NOMO-1 treated with dmso at 0.1 percent for 144 hours (cell line): Measurements from ENCODE around the gene IDS.
A peak's percentile ranks its signal among the peaks of the same experiment; 100 is the strongest.
"Not testable (repeated sequence)": the region's sequence is repeated elsewhere in the genome, so short reads cannot be mapped to it uniquely, and the experiment has no call there.

Source experiments
- DNase-seq: peaks from one replicate; lab custom pipeline; 2025; ENCODE audit not compliant: unreplicated experiment; lab: John Stamatoyannopoulos, UW

Gene IDS

DNA sequence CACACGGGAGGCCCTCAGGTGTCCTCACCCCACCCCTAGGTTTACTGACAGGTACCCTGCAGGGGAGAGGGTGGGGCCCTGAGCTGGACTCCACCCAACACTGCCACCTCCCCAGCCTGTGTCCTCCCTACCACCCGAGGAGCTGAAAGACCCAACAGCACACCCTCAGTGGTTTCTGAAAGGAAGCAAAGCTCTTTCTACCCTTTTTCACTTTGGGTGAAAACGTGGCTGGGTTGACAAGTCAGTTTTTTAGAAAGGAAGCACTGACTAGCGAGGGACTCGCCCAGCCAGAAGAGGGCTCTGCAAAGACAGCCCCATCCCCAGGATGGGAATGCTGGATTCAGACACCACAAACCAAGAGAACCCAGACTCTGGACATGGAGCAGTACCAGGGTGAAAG is 2.2 kb downstream of the IDS start:
- not testable (repeated sequence) for DNase-seq

DNA sequence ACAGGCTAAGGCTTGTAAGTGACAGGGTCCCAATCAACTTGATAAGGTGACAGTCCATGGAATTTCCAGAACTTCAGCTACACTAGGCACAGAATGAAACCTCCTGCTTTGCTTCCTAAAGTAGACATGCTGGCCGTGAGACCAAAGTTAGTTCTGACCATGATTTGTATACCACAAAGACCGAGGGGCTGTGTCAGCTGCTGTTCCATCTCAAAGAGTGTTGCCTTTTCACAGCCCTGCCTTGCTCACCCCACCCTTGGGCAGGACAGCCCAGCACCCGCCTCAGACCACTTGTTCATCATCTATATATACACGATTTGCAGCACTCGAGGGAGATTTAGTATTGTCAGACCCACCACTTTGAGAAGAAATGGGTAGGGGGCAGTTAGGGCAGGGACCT is 5.3 kb downstream of the IDS start:
- no peak for DNase-seq

DNA sequence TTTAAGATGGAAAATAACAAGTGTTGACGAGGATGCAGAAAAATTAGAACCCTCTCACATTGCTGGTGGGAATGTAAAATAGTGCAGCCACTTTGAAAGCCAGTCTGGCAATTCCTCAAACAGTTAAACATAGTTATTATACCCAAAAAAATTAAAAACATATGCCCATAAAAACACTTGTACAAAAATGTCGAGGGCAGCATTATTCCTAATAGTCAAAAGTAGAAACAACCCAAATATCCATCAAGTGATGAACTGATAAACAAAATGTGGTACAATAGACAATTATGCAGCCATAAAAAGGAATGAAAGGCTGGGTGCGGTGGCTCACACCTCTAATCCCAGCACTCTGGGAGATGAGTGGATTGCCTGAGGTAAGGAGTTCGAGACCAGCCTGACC is 6.3 kb downstream of the IDS start:
- no peak for DNase-seq

DNA sequence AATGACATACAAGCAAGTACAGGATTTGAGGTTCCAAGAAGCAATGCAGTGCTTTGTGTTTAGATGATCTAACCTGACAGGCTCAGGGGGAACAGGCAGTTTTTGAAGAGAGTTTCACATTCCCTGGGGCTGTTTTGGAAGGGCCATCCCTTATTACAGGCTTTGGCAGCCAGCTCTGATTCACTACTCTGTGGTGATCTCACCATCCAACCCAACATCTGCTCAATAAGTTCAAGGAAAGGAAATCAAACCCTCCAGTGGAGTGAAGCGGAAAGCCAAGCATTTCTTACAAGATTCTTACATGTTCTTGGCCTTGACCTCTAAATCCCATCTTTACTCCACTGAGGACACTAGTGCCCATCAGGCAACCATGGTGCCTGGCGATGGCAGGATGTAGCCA is 7.5 kb downstream of the IDS start:
- no peak for DNase-seq

DNA sequence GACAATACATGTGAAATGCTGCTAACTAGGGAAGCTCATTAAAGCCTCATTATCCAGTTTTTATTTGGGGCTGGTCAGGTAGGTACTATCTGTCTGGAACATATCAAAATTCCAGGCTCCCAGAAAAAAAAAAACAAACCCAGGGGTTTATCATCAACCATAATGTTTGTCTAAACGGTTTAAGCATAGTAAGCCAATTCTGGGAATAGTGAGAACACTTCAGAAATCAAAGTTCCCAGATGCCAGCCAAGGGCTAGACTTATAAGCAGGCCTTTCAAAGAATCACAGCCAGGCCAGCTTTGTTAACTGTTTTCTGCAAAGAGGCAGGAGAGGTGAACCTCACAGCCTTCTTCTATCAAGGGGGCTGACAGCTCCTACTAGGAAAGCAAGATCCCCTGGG is 8.1 kb downstream of the IDS start:
- no peak for DNase-seq

DNA sequence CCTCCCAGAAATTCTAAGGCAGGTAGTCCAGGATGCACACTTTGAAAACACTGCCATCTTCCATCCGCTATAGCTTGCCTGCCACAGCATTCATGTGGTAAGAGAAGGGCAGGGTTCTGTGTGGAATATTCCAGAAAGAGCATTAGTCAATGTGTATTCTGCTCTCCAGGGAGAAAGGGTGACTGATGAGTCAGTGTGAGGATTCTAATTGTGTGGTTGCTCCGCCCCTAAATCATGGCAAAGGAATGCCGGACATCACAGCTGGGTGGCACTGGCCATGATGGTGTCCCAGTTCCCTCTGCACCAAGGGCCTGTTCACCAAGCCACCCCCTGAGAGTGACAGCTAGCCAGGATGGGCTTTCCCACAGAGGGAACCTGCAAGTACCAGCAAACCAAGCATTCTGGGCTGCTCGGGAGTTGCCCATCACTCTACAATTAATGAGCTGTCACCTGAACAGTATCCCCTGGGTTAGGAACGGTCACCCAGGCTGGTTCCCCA is 9.5 kb downstream of the IDS start:
- no peak for DNase-seq

DNA sequence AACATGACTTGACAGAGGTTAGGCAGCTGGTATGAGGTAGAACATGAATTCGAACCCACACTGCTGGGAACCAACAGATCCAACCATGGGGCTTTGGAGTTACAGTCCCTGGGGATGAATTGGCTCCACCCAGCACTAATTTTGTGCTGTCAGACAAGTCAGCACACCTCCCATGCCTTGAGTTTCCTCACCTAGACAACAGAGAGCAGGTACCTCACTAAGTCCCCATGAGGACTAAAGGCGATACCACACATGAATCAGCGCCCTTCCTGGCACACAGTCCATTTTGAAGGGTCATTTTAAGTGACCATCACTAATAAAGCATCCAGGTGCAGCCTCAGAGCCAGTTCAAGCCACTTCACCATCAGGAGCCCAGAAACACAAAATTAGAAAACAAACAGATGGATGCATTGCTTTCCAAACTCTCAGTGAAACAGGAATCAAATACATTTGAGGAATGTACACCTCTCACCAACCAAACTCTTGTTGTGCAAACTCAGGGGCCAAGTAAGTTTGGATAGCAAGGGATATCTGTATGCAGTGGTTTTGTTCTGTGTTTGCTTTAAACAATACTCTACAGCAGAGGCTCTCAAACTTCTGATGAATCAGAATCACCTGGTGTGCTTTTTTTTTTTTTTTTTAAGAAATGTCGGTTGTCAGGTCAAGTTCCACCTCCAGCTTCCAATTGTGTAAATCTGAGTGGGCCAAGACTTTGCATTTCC is 10.1 kb downstream of the IDS start:
- DNase-seq: no peak

DNA sequence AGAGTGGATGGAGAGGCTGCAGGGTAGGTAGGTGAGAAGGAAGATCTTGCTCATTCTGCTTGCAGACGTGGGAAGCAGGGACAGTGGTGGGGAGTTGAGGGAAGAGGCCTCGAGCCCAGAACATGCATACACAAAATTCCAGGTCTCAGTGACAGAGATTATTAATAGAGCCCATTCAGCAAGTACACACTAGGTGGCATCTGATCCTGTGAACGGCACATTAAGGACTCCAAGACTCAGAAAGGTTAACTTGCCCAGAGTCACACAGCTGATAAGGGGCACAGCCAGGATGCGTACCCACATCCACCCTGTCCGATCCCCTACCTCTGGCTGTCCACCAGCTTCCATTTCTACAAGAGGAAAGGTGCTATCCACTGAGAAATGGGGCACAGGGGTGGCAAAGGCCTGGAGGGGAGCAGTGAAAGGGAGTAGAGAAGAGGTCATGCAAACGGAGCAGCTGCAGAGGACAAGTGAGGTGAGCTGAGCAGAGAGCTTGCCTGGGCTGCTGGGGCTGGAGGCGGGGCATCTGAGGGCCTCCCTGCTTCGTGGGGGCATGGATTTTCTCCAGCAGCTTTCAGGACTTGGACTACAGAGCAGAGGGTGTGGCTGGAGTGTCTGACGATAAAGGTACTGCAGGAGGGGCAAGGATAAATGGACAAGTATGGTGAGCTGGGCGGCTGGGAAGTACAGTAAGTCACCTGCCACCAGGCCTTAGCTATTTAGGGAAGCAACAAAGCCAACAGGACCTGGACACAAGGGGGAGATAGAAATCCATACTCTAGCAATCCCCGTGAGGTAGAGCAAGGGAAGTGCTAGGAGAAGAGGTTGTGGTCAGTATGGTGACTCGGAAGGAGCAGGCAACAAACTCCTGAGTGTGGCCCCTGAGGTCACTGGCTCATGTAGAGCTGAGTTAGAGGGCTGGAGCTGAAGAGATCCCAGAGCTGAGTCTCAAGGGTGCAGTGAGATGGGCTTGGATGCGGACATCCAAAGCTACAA is 11.2 kb downstream of the IDS start:
- DNase-seq: no peak

DNA sequence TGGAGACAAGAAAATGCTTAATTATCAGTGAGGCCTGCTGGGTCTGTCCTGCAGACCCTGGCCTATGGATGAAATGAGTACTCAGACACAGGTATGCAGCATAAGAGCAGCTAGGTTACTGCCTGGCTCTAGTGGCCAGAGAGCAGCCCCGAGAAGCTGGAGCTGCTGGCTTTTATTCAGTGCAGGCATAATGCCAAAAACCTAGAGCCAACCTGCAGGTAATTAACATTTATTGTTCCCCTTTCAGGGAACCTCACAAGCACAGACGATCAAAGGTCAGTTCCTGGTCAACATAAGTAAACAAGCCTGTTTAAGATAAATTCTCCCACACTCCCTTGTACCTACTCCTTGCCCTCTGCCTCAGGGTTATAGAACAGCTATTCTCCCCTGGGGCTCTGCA is 13.3 kb downstream of the IDS start:
- no peak for DNase-seq

DNA sequence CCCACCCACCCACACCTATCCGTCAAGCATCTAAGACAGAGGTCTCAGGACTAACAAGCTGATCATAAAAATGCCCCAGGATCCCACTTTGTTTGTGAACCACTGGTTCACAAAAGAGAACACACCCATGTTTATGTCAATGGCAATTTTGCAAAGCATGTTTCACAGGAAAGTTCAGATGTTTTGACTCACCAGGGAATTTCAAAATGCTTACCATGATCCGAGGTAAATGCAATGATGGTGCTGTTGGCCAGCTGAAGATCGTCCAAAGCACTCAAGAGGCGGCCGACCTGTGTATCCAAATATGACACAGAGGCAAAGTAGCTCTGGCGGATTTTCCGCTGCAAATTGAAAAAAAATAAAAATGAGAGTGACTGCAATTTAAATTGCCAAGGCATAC is 15.0 kb downstream of the IDS start:
- DNase-seq: no peak

DNA sequence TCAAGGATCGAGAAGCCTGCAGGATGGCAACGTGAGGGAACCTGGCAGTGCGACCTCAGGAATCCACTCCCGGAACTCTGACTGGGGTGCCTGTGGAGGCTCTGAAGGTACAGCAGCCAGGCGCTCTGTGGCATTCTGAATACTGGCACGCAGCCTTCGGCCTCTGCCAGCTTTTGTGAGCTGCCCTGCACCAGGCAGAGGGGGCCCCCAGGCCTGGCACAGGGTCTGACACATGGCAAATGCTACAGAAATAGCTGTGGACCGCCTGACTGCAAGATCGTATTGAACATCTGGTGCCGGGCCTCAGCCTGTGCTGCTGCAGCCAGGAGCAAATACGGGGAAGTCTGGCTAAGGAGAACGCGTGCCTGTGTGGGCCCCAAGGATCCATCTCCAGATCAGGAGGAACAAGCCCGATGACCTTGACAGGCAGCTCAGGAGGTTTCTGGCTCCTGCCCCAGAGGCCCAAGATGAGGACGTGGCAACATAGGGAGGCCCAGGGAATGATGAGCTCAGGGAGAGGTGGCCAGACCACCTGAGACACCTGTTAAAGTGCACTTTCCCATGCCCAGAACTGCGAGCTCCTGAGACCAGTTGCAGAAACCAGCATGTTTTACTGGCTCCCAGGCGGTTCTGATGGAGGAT is 16.6 kb downstream of the IDS start:
- DNase-seq: not testable (repeated sequence)

DNA sequence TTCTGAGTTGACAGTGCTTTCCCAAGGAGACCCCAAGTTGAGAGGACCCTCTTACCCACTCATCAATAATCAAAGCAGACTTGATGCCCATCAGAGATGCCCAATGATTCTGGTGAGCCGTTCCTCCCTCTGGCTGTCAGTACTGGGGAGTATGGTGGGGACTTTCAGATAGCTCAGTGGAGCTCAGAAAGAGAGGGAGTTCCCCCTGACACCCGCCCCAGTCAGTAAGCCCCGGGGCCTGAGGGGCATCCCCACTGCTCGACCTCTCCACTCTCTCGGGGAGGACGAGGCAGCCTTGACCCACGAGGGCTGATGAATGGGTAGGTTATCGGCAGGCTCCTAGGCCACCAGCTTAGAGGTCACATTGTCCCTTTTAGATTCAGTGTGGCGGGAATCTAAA is 17.1 kb downstream of the IDS start:
- DNase-seq: not testable (repeated sequence)

DNA sequence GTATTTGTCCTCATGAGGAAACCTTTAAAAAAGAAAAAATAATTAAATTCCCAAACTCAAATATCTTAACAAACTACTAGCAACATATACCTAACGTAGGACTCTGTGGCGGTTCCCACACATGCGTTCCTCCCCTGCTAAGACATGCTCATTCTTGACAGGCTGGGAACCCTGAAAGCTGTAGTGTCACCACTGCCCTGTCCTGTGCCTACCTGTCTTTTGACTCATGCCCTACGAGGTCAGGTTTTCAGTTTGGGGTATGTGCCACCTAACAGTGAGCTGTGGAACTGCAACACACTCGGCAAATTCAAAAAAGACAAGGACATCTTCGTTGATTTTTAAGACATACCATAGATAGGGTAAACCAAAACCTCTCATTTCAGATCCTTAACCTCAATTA is 17.8 kb downstream of the IDS start:
- DNase-seq: no peak

DNA sequence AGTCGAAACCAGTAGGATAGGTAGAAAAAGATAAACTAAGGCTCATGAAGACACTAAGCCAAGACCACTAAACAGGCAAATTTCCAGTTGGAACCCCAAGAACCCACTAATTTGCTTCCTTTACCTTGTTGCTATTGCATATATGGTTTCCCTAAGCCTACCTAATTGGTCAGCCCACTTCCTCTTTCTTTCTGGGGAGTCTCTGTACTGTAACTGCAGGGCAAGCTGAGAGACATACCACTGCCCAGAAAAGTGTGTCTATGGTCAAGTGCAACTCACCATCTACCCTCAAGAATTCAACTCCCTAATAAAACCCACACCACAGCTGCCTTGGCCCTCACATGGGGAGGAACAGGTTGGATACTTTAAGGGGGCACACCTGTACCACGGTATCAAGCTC is 28.6 kb downstream of the IDS start:
- DNase-seq: peak; percentile 0

DNA sequence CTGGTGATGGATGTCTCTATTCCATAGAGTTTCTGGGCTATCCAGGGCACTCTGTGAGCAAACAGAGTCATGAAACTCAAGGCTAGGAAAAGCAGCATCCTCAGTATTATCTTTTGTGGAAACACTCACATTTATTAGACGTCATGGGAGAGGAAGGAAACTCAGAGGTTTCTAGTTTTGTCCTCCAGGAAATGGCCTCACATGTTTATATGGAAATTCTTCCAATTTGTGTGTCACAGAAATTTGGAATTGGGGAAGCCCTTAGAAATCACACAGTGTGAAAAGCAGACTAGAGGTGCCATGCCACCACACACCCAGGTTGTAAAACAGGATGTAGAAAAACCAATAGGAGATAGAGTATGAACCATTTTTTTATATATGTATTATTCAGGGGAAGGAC is 31.1 kb downstream of the IDS start:
- DNase-seq: no peak

DNA sequence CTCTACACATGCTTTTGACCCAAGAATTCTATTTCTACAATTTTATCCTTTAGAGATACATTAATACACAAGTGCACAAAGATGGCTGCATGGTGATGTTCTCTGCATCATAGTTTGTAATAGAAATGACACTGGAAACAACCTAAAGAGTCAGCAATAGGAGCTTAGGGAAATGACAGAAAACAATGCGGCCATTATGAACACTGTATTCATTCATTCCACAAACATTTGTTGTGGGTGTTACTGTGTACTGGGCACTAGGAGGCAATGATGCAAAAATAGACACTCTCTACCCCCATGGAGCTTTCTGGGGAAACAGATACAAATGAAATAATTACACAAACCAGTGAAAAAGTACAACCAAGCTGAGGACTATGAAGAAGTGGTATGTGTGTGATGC is 32.0 kb downstream of the IDS start:
- no peak for DNase-seq

DNA sequence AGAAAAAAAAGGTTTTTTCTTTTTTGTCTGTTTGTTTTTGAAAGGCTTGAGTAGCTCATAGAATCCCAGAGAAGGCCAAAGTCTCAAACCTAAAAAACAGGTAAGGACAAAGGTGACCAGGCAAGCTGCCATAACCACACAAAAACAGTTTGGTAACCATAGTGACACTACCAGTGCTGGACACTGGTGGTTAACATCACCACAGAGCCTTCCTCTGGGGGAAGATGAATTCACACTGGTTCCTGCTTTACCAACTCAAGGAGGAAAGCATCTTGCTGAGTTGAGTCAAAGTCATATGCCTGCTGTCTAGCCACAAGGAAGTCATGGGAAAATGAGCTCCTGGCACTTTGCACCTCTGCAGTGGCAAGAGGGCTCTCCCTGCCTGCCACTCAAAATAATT is 32.5 kb downstream of the IDS start:
- no peak for DNase-seq

DNA sequence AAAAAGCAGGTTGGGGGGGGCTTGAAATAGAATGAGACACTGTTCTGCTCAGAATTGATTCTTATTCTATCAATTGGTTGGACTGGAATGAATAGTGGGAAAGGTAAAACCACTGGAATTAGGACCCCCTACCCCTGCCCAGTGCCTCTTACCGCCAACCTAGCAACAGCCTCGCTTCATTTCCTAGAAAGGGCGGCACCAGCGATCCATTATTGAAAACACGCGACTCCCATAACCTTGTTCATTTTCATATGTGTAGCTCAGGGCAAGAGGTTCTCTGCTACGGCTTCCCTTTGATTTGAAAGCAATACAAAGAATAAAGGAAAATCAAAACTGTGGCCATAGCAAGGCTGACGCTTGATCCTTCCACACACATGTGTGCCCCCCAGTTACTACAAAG is 33.7 kb downstream of the IDS start:
- DNase-seq: no peak

DNA sequence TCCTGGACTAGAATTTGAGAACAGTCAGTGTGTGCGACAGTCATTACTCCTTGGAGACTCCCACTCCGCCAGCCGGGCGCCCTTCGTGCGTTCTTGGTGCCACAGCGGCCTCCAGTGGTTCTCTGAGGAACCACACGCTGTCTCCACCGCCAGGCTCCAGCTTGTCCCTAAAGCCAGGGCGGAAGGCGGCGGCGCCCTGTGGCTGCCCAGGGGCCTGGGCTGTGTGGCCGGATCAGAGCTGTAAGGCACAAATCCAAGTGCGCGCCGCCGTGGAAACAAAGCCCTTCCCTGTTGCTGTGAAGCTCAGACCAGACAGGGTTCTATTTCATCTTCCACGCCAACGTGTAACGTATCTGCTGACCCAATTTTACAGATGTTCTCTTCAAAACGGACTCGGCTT is 34.2 kb downstream of the IDS start:
- peak; percentile 42 for DNase-seq

DNA sequence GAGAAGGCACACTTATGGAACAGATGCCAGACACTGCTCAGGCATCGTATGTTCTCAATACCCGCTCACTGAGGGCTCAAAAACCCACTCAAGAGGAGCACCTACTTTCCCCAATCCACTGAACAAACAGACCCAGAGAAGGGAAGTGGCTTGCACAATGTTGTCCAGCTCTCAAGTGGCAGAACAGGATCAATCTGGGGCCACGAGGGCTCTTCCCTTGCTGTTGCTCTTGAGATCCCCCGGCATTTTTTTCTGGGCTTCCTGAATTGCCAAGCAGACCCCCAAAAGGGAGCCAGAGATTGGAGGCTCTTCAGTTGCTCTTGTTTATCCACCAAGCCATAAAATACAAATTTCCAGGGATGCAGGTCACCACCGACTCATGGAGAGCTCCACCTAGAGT is 35.7 kb downstream of the IDS start:
- DNase-seq: no peak

DNA sequence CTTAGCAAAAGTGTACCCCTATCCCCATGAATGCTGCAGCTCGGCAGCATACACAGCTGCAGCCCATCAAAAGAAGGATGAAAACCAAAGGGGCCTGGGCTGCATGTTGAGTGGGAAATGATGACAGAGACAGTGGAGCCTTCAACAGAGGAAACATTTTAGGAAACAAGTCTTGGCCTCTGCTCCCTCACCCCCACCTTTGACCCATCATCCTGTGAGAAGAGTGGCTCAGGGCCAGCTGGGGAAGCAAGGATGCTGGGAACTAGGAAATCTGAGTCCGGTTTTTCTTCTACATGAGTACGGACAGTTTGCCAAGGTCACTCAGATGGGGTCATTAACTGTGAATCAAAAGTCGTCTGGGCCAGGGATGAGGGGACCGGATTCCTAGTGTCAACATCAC is 37.2 kb downstream of the IDS start:
- DNase-seq: no peak

DNA sequence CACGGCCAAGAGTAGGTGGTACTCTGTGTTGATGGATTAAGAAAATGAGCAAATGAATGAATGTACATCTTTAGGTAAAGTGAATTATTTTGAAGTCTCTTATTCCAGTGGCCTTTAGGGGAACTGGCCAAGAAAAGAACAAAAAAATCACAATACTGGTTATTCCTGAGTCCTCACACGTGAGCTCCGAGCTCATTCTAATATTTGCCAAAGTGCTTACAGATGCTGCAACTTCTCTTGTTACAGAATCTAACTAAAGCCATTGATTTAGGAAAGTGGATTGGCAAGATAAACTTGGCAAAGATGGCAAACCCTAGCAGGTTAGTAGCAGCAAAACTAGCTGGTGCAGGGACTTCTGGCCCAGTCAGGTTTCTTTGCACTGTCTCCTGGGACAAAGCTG is 37.6 kb downstream of the IDS start:
- no peak for DNase-seq
